Activated CD4-positive, alpha-beta T cell treated with anti-CD3 and anti-CD28 coated beads for 48 hours (primary cell): ENCODE measurements around the gene NPAS1.
A peak's percentile ranks its signal among the peaks of the same experiment; 100 is the strongest.

Experiments used
- DNase-seq: peaks from one replicate; pipeline ENCODE4 v3.0.0-alpha.2; 2020

The NPAS1 gene

GRCh38 chr19:47020132-47020805 lies 632 bp downstream of the NPAS1 start:
- DNase-seq = no peak

GRCh38 chr19:47020992-47021496 lies 1.4 kb downstream of the NPAS1 start:
- DNase-seq = no peak

GRCh38 chr19:47021536-47022139 lies 2.0 kb downstream of the NPAS1 start:
- no peak for DNase-seq

- DNase-seq = no peak
Measured at GRCh38 chr19:47022140-47022536, 2.5 kb downstream of the NPAS1 start.

GRCh38 chr19:47022541-47023447 lies 3.2 kb downstream of the NPAS1 start:
- no peak for DNase-seq

GRCh38 chr19:47023448-47023794 lies 3.8 kb downstream of the NPAS1 start:
- no peak for DNase-seq

- no peak for DNase-seq
Measured at GRCh38 chr19:47024502-47024901, 4.9 kb downstream of the NPAS1 start.

- DNase-seq = no peak
Measured at GRCh38 chr19:47026156-47026555, 6.5 kb downstream of the NPAS1 start.

- DNase-seq = no peak
Measured at GRCh38 chr19:47026889-47027288, 7.3 kb downstream of the NPAS1 start.

- no peak for DNase-seq
Measured at GRCh38 chr19:47027586-47028088, 8.0 kb downstream of the NPAS1 start.

GRCh38 chr19:47028195-47028601 lies 8.6 kb downstream of the NPAS1 start:
- no peak for DNase-seq

- peak; percentile 71 for DNase-seq
Measured at GRCh38 chr19:47032171-47032811, 12.7 kb downstream of the NPAS1 start.

- peak; percentile 97 for DNase-seq
Measured at GRCh38 chr19:47035127-47036096, 15.8 kb downstream of the NPAS1 start.

- no peak for DNase-seq
Measured at GRCh38 chr19:47036097-47036651, 16.5 kb downstream of the NPAS1 start.

GRCh38 chr19:47037766-47038165 lies 18.1 kb downstream of the NPAS1 start:
- DNase-seq = no peak

- no peak for DNase-seq
Measured at GRCh38 chr19:47039239-47039874, 19.7 kb downstream of the NPAS1 start.

- no peak for DNase-seq
Measured at GRCh38 chr19:47040869-47041268, 21.2 kb downstream of the NPAS1 start.

GRCh38 chr19:47044946-47045866 lies 25.6 kb downstream of the NPAS1 start:
- DNase-seq = no peak

- no peak for DNase-seq
Measured at GRCh38 chr19:47045867-47046470, 26.3 kb downstream of the NPAS1 start.
